Common myeloid progenitor, CD34-positive (primary cell): ENCODE results near the gene ATE1.

Source experiments
- CTCF ChIA-PET: fragments of 350-600 bp; sonication (Branson Sonifier 250); formaldehyde crosslinking; loops from one replicate; lab custom pipeline; 2021; ENCODE audit warnings: antibody characterized with exemption; lab: Charles Lee
- POLR2A ChIA-PET: fragments of 350-600 bp; sonication (Branson Sonifier 250); formaldehyde crosslinking; loops from one replicate; lab custom pipeline; 2021; ENCODE audit warnings: antibody characterized with exemption; lab: Charles Lee
- DNase-seq, 3 donors: peaks; one replicate each; pipeline versions ENCODE4 v3.0.0 to v3.0.0-alpha.2; 2013
- H3K27ac ChIP-seq, 2 experiments: 1 replicate in 1 of 2; 2 replicates in 1 of 2; pipeline ENCODE4 v1.7.0; 2013; ENCODE audit warnings: inconsistent platforms in 2 of 2, low read length in 2 of 2, mild to moderate bottlenecking in 2 of 2, low read depth in 1 of 2, moderate library complexity in 1 of 2; ENCODE audit not compliant: severe bottlenecking in 2 of 2, insufficient read depth in 1 of 2, poor library complexity in 1 of 2
- H3K27me3 ChIP-seq, 5 experiments: replicated peaks in 2 of 5; 1 replicate in 3 of 5; 2 replicates in 2 of 5; pipeline versions ENCODE4 v1.6.1 to v1.7.0; 2013; ENCODE audit warnings: low read length in 4 of 5, mild to moderate bottlenecking in 2 of 5, moderate library complexity in 2 of 5, inconsistent platforms in 1 of 5; ENCODE audit not compliant: insufficient read depth in 5 of 5, control insufficient read depth in 4 of 5
- H3K36me3 ChIP-seq, 4 experiments: 1 replicate in 2 of 4; 2 replicates in 2 of 4; pipeline versions ENCODE4 v1.6.1 to v1.7.0; 2013; ENCODE audit warnings: low read length in 3 of 4, control low read depth in 1 of 4, mild to moderate bottlenecking in 1 of 4; ENCODE audit not compliant: control insufficient read depth in 4 of 4, insufficient read depth in 4 of 4
- H3K4me1 ChIP-seq, 4 experiments: 1 replicate in 3 of 4; 2 replicates in 1 of 4; pipeline versions ENCODE4 v1.6.1 to v1.7.1; 2013; ENCODE audit warnings: low read length in 3 of 4, mild to moderate bottlenecking in 3 of 4, control low read depth in 1 of 4, inconsistent platforms in 1 of 4, moderate library complexity in 1 of 4; ENCODE audit not compliant: control insufficient read depth in 4 of 4, insufficient read depth in 4 of 4; ENCODE audit errors: control extremely low read depth in 1 of 4
- H3K4me3 ChIP-seq, 7 experiments: 1 replicate in 4 of 7; 2 replicates in 3 of 7; pipeline versions ENCODE4 v1.5.1 to v1.7.0; 2013; ENCODE audit warnings: mild to moderate bottlenecking in 7 of 7, low read length in 6 of 7, moderate library complexity in 6 of 7, inconsistent platforms in 2 of 7, low read depth in 2 of 7, control low read depth in 1 of 7; ENCODE audit not compliant: insufficient read depth in 4 of 7, control insufficient read depth in 1 of 7; ENCODE audit errors: extremely low read depth in 1 of 7
- H3K9me3 ChIP-seq, 5 experiments: 1 replicate in 4 of 5; 2 replicates in 1 of 5; pipeline versions ENCODE4 v1.6.1 to v1.7.1; 2013; ENCODE audit warnings: low read length in 4 of 5, mild to moderate bottlenecking in 2 of 5, inconsistent platforms in 1 of 5, low read depth in 1 of 5, moderate library complexity in 1 of 5; ENCODE audit not compliant: control insufficient read depth in 4 of 5, insufficient read depth in 2 of 5; ENCODE audit errors: control extremely low read depth in 1 of 5
- WGBS: methylation state at CpG from one replicate; pipeline ENCODE4 v1.1.5; 2013; ENCODE audit not compliant: insufficient coverage; 5-methylcytosine and 5-hydroxymethylcytosine counted together

The ATE1 gene

GRCh38 chr10:121740069-121740468, 187.8 kb downstream of the ATE1 start:
- peaks cover 4 to 19% (median 9%) of the 10 kb centered on the region in 4 experiments for H3K4me1 ChIP-seq
- POLR2A ChIA-PET: no interaction called here
- WGBS: no CpG with 5 or more reads among the region's 2 CpGs
- no peak for DNase-seq
- CTCF ChIA-PET: interaction anchor here (1.1 kb wide), 1 partner anchor 161 kb away, joined by 3 read pairs; no protein-coding TSS in a partner anchor
- no peak overlapping the region for H3K4me3 ChIP-seq
- H3K27me3 ChIP-seq: peaks cover 5 to 24% (median 14%) of the 10 kb centered on the region in 5 experiments
- peaks cover 2 to 10% (median 6%) of the 10 kb centered on the region in 4 experiments for H3K36me3 ChIP-seq
- no peak overlapping the region for H3K27ac ChIP-seq
- no peaks in the 10 kb centered on the region for H3K9me3 ChIP-seq

- DNase-seq: no peak
- Histone ChIP-seq H3K27ac (no peak overlapping the region), H3K9me3 (no peaks in the 10 kb centered on the region), H3K36me3 (peaks cover 2 to 10% (median 6%) of the 10 kb centered on the region in 4 experiments), H3K4me3 (no peak overlapping the region), H3K4me1 (peaks cover 4 to 19% (median 9%) of the 10 kb centered on the region in 4 experiments), H3K27me3 (peaks cover 5 to 30% (median 16%) of the 10 kb centered on the region in 5 experiments)
- ChIA-PET POLR2A (no interaction called here), CTCF (interaction anchor here (1.1 kb wide), 2 partner anchors 162 to 793 kb away, joined by 3 to 4 read pairs; no protein-coding TSS in a partner anchor)
- 100% methylated on average over 3 of the region's 4 CpGs for WGBS
Measured at GRCh38 chr10:121739114-121739513, 188.7 kb downstream of the ATE1 start.

- peak overlapping the region in 1 of 7 experiments; percentile 10 for H3K4me3 ChIP-seq
- H3K4me1 ChIP-seq: peaks cover 4 to 19% (median 9%) of the 10 kb centered on the region in 4 experiments
- peak; percentile 10 to 66 (median 47) for DNase-seq
- ChIA-PET POLR2A (no interaction called here), CTCF (interaction anchor here (1.0 to 1.5 kb wide), 2 partner anchors 15 to 795 kb away, joined by 3 read pairs; no protein-coding TSS in a partner anchor)
- H3K27me3 ChIP-seq: peaks cover 5 to 38% (median 16%) of the 10 kb centered on the region in 5 experiments
- 44% methylated on average over 11 of the region's 13 CpGs for WGBS
- H3K27ac ChIP-seq: no peak overlapping the region
- no peaks in the 10 kb centered on the region for H3K9me3 ChIP-seq
- H3K36me3 ChIP-seq: peaks cover 0 to 4% (median 2%) of the 10 kb centered on the region in 4 experiments
Measured at GRCh38 chr10:121736315-121737130, 191.3 kb downstream of the ATE1 start.

- no peak for DNase-seq
- Histone ChIP-seq H3K4me1 (peaks cover 4 to 19% (median 9%) of the 10 kb centered on the region in 4 experiments), H3K4me3 (no peak overlapping the region), H3K36me3 (no peaks in the 10 kb centered on the region), H3K27ac (no peak overlapping the region), H3K27me3 (peaks cover 5 to 38% (median 16%) of the 10 kb centered on the region in 5 experiments), H3K9me3 (no peaks in the 10 kb centered on the region)
- ChIA-PET POLR2A (no interaction called here), CTCF (interaction anchor here (1.0 to 1.5 kb wide), 2 partner anchors 16 to 794 kb away, joined by 3 read pairs; no protein-coding TSS in a partner anchor)
- 86% methylated on average over 12 of the region's 13 CpGs for WGBS
Measured at GRCh38 chr10:121735263-121735662, 192.6 kb downstream of the ATE1 start.

GRCh38 chr10:121734589-121735045, 193.2 kb downstream of the ATE1 start:
- WGBS: 35% methylated on average over 10 of the region's 11 CpGs
- DNase-seq: peak; percentile 11 to 45 (median 29)
- ChIA-PET CTCF (interaction anchor here (0.6 kb wide), 1 partner anchor 1249 kb away, joined by 3 read pairs; no protein-coding TSS in a partner anchor), POLR2A (no interaction called here)
- H3K4me1 ChIP-seq: peaks cover 4 to 19% (median 9%) of the 10 kb centered on the region in 4 experiments
- peaks cover 5 to 38% (median 16%) of the 10 kb centered on the region in 5 experiments for H3K27me3 ChIP-seq
- no peak overlapping the region for H3K27ac ChIP-seq
- H3K4me3 ChIP-seq: no peak overlapping the region
- no peaks in the 10 kb centered on the region for H3K36me3 ChIP-seq
- no peaks in the 10 kb centered on the region for H3K9me3 ChIP-seq

GRCh38 chr10:121732656-121733445, 195.0 kb downstream of the ATE1 start:
- WGBS: 97% methylated on average over 11 of the region's 16 CpGs
- no peak for DNase-seq
- H3K4me1 ChIP-seq: peaks cover 0 to 19% (median 9%) of the 10 kb centered on the region in 4 experiments
- CTCF ChIA-PET: interaction anchor here (1.0 to 2.2 kb wide), 3 partner anchors 9 to 784 kb away, joined by 3 to 6 read pairs (median 3); no protein-coding TSS in a partner anchor
- no peak overlapping the region for H3K27ac ChIP-seq
- peaks cover 5 to 39% (median 19%) of the 10 kb centered on the region in 5 experiments for H3K27me3 ChIP-seq
- H3K36me3 ChIP-seq: no peaks in the 10 kb centered on the region
- POLR2A ChIA-PET: no interaction called here
- H3K4me3 ChIP-seq: no peak overlapping the region
- H3K9me3 ChIP-seq: no peaks in the 10 kb centered on the region
